HTR-8/SVneo (cell line): ENCODE results near the gene MTFR2.
A peak's percentile ranks its signal among the peaks of the same experiment; 100 is the strongest.
"Not testable (repeated sequence)": the region's sequence is repeated elsewhere in the genome, so short reads cannot be mapped to it uniquely, and the experiment has no call there.

Experiments used
- DNase-seq: peaks from one replicate; pipeline ENCODE4 v3.0.0; 2011; ENCODE audit warnings: low spot score, mixed read lengths; ENCODE audit not compliant: insufficient read length
- FAIRE-seq: peaks from 2 replicates; lab custom pipeline; 2011; peaks lifted over from hg19 to GRCh38; lab: Jason Lieb, UNC

The MTFR2 gene

GRCh38 chr6:136236466-136237293 is 13.4 kb downstream of the MTFR2 start:
- DNase-seq: no peak
- FAIRE-seq: no peak

GRCh38 chr6:136235233-136235564 is 14.9 kb downstream of the MTFR2 start:
- DNase-seq (no peak), FAIRE-seq (no peak)

GRCh38 chr6:136232701-136233100 is 17.4 kb downstream of the MTFR2 start:
- DNase-seq: no peak
- FAIRE-seq: no peak

- DNase-seq: no peak
- FAIRE-seq: peak; percentile 44
Observed at GRCh38 chr6:136230219-136230853, 19.8 kb downstream of the MTFR2 start.

GRCh38 chr6:136228814-136229213 is 21.3 kb downstream of the MTFR2 start:
- no peak for FAIRE-seq
- no peak for DNase-seq

GRCh38 chr6:136226674-136227377 is 23.3 kb downstream of the MTFR2 start:
- no peak for FAIRE-seq
- DNase-seq: no peak

- DNase-seq: peak; percentile 58
Observed at GRCh38 chr6:136226027-136226673, 24.0 kb downstream of the MTFR2 start.

GRCh38 chr6:136225496-136225895 is 24.6 kb downstream of the MTFR2 start:
- FAIRE-seq (no peak), DNase-seq (no peak)

More at GRCh38 chr6:136226027-136226673, 24.0 kb downstream of the MTFR2 start:
- no peak for FAIRE-seq

GRCh38 chr6:136224974-136225373 is 25.1 kb downstream of the MTFR2 start:
- DNase-seq, FAIRE-seq: not testable (repeated sequence)

GRCh38 chr6:136216503-136217401 is 33.4 kb downstream of the MTFR2 start:
- DNase-seq: no peak
- FAIRE-seq: no peak

- no peak for FAIRE-seq
- DNase-seq: no peak
Observed at GRCh38 chr6:136213853-136214252, 36.3 kb downstream of the MTFR2 start.

GRCh38 chr6:136213012-136213539 is 37.0 kb downstream of the MTFR2 start:
- no peak for FAIRE-seq
- no peak for DNase-seq

GRCh38 chr6:136212608-136213007 is 37.5 kb downstream of the MTFR2 start:
- DNase-seq (no peak), FAIRE-seq (no peak)

GRCh38 chr6:136210398-136211165 is 39.5 kb downstream of the MTFR2 start:
- DNase-seq (no peak), FAIRE-seq (no peak)

GRCh38 chr6:136209496-136209895 is 40.6 kb downstream of the MTFR2 start:
- no peak for DNase-seq
- no peak for FAIRE-seq

GRCh38 chr6:136208783-136209182 is 41.3 kb downstream of the MTFR2 start:
- FAIRE-seq (no peak), DNase-seq (no peak)

- DNase-seq: no peak
- no peak for FAIRE-seq
Observed at GRCh38 chr6:136201732-136202131, 48.4 kb downstream of the MTFR2 start.

GRCh38 chr6:136192902-136193301 is 57.2 kb downstream of the MTFR2 start:
- DNase-seq: no peak
- no peak for FAIRE-seq
